ENCODE data around the gene USH1C. TPM values are rescaled to one million over a fixed set of nuclear protein-coding genes. Genes with fewer than 3 reads are reported as not detected.

Gene USH1C
- total RNA-seq, 1 experiment from 2014 or later, result 1.0 TPM

- H3K79me1 ChIP-seq (ENCODE audit: insufficient read depth, low read depth, low read length, poor library complexity, severe bottlenecking), result no peaks in the 10 kb centered on the region
- H3K27ac Mint-ChIP-seq, result no peak overlapping the region; a peak in 1 of 7 replicates
- no peak overlapping the region for H2BK15ac ChIP-seq (ENCODE audit: low read depth, low read length)
- no peak overlapping the region for H3K27ac ChIP-seq (ENCODE audit: insufficient read length, low read depth, low read length)
- no peak overlapping the region for H3K14ac ChIP-seq (ENCODE audit: insufficient read depth, low read length)
- no peak overlapping the region for H2BK20ac ChIP-seq (ENCODE audit: low read depth, low read length, poor library complexity, severe bottlenecking)
- no peak overlapping the region for H3K23ac ChIP-seq (ENCODE audit: insufficient read length, low read depth, low read length)
- peaks cover 16 to 17% of the 10 kb centered on the region in 2 experiments for H3K4me1 Mint-ChIP-seq
- H3K36me3 Mint-ChIP-seq (ENCODE audit: insufficient read depth in 1 of 3, low read depth in 3 of 3), result peaks cover 2 to 6% (median 4%) of the 10 kb centered on the region in 3 experiments; a peak in 6 of 7 replicates
- H4K5ac ChIP-seq (ENCODE audit: insufficient read length, low read depth, low read length), result no peak overlapping the region
- H3K18ac ChIP-seq (ENCODE audit: insufficient read length, low read depth, low read length), result no peak overlapping the region
- H4K8ac ChIP-seq (replicated peaks; ENCODE audit: insufficient read length, low read depth, low read length), result no peak overlapping the region
- H3K4ac ChIP-seq (ENCODE audit: low read depth, low read length), result no peak overlapping the region
- DNase-seq, result no peak
- H3K9me3 Mint-ChIP-seq, result no peaks in the 10 kb centered on the region
- H2BK120ac ChIP-seq (ENCODE audit: low read depth, low read length, poor library complexity, severe bottlenecking), result no peak overlapping the region
- H2BK12ac ChIP-seq (ENCODE audit: insufficient read length, low read depth, low read length), result no peak overlapping the region
- no peaks in the 10 kb centered on the region for H4K20me1 ChIP-seq (ENCODE audit: control insufficient read depth, insufficient read depth, insufficient read length)
- H3K4me3 Mint-ChIP-seq, result no peak overlapping the region; a peak in 1 of 5 replicates
- H3K4me1 ChIP-seq (ENCODE audit: insufficient read depth, low read length), result peaks cover 4% of the 10 kb centered on the region; the same call in 1 of the 2 replicates
- no peaks in the 10 kb centered on the region for H3K23me2 ChIP-seq (ENCODE audit: insufficient read length, low read depth, low read length, poor library complexity, severe bottlenecking)
- no peak overlapping the region for H4K91ac ChIP-seq (ENCODE audit: insufficient read length, low read depth, low read length)
- H3K4me2 ChIP-seq (ENCODE audit: insufficient read depth, insufficient read length, low read length), result no peak overlapping the region
- H3K27me3 Mint-ChIP-seq (ENCODE audit: low read depth), result peaks cover 2% of the 10 kb centered on the region
- H2AK5ac ChIP-seq (ENCODE audit: insufficient read length, low read length), result no peak overlapping the region
- no peak overlapping the region for H3T11ph ChIP-seq (ENCODE audit: low read length)
- no peak overlapping the region for H3K9ac ChIP-seq (ENCODE audit: extremely low read depth, insufficient read length, low read length)
- no peaks in the 10 kb centered on the region for H3K9me3 ChIP-seq (ENCODE audit: control insufficient read depth, low read depth, low read length)
- H2BK5ac ChIP-seq (ENCODE audit: insufficient read length, low read length), result no peak overlapping the region
- H3K79me2 ChIP-seq (ENCODE audit: insufficient read depth, low read length), result no peaks in the 10 kb centered on the region
- H3K56ac ChIP-seq (ENCODE audit: insufficient read length, low read depth, low read length), result no peak overlapping the region
- H2AFZ ChIP-seq (ENCODE audit: low read length), result no peak overlapping the region
- no CpG with 5 or more reads among the region's 2 CpGs for WGBS (ENCODE audit: extremely low coverage, insufficient read length, low lambda C conversion rate)
- no peak for TF ChIP-seq CTCF (conservative IDR thresholded peaks at IDR 0.05)
- H3K27me3 ChIP-seq (ENCODE audit: insufficient read depth, low read length), result no peaks in the 10 kb centered on the region; the same call in 1 of the 2 replicates
Measured at GRCh38 chr11:17518366-17518765, 25.9 kb downstream of the USH1C start.
